Adrenal gland (tissue), 5 donors: ENCODE results near the gene CCNY.

Experiments
- POLR2A ChIP-seq, 2 donors: fragments of 450-650 bp; IDR thresholded peaks; one replicate each; pipeline ENCODE4 v1.6.1; 2017; ENCODE audit warnings: antibody characterized with exemption in 2 of 2, mild to moderate bottlenecking in 2 of 2, moderate library complexity in 1 of 2
- TF ChIP-seq, protein P1 (sequence below), 6 experiments: fragments of 450-650 bp in 4 of 6; fragments of 200-600 bp in 2 of 6; sonication (generic) in 1 of 6; IDR thresholded peaks; 1 replicate in 5 of 6; 2 replicates in 1 of 6; pipeline versions ENCODE4 v1.5.1 to v1.8.0; 2016 to 2021; ENCODE audit warnings: antibody characterized with exemption in 6 of 6, mild to moderate bottlenecking in 2 of 6, moderate library complexity in 1 of 6
- donor health status: DM: no; HTN: no; CAD: no.

DNA sequence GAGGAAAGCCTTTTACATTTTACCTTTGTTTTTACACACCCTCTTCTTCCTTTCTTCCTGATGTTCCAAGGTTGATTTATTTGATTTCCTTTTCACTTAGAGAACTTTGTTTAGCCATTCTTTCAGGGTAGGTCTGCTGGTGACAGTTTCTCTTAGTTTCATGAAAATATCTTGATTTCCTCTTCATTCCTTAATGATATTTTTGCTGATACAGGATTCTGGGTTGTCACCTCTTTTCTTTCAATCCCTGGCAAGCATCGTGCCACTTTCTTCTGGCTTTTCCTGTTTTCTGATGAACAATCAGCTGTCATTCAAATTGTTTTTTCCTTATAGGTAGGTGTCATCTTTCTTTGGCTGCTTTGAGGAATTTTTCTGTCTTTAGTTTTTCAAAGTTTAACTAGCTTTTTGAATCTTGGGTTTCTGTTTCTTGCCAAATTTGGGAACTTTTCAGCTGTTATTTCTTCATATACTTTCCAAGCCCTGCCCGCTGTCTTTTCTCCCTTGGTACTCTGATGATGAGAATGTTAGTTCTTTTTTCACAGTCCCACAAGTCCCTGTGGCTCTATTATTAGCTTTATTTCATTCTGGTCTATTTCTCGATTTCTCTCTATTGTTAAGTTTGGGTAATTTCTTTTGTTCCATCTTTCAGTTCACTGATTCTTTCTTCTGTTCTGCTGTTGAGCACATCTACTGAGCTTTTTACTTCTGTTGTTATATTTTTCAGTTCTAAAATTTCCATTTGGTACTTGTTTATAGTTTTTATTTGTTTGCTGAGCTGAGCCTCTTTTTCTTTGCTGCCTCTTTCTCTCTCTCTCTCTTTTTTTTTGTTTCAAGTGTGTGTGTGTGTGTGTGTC is 102.6 kb downstream of the CCNY start:
- no peak for TF ChIP-seq POLR2A (IDR thresholded peaks at IDR 0.05)
- TF ChIP-seq, protein P1, sequence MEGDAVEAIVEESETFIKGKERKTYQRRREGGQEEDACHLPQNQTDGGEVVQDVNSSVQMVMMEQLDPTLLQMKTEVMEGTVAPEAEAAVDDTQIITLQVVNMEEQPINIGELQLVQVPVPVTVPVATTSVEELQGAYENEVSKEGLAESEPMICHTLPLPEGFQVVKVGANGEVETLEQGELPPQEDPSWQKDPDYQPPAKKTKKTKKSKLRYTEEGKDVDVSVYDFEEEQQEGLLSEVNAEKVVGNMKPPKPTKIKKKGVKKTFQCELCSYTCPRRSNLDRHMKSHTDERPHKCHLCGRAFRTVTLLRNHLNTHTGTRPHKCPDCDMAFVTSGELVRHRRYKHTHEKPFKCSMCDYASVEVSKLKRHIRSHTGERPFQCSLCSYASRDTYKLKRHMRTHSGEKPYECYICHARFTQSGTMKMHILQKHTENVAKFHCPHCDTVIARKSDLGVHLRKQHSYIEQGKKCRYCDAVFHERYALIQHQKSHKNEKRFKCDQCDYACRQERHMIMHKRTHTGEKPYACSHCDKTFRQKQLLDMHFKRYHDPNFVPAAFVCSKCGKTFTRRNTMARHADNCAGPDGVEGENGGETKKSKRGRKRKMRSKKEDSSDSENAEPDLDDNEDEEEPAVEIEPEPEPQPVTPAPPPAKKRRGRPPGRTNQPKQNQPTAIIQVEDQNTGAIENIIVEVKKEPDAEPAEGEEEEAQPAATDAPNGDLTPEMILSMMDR (IDR thresholded peaks at IDR 0.05) = no peak
